ENCODE measurements around the gene TOPAZ1.

DNA sequence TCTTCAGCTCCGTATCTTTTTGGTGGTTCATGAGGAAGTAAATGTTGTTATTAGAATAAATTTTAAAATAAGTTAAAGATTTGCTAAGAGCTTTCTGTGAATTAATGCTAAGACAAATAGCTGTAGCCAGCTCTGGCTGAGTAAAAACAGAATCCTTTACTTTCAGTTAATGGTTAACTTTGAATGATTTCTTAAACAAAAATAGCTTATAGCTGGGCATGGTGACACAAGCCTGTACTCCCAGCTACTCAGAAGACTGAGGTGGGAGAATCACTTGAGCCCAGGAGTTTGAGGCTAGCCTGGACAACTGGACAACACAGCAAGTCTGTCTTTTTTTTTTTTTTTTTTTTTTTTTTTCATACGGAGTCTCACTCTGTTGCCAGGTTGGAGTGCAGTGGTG lies 121.9 kb downstream of the TOPAZ1 start:
- TF ChIP-seq, protein P1, sequence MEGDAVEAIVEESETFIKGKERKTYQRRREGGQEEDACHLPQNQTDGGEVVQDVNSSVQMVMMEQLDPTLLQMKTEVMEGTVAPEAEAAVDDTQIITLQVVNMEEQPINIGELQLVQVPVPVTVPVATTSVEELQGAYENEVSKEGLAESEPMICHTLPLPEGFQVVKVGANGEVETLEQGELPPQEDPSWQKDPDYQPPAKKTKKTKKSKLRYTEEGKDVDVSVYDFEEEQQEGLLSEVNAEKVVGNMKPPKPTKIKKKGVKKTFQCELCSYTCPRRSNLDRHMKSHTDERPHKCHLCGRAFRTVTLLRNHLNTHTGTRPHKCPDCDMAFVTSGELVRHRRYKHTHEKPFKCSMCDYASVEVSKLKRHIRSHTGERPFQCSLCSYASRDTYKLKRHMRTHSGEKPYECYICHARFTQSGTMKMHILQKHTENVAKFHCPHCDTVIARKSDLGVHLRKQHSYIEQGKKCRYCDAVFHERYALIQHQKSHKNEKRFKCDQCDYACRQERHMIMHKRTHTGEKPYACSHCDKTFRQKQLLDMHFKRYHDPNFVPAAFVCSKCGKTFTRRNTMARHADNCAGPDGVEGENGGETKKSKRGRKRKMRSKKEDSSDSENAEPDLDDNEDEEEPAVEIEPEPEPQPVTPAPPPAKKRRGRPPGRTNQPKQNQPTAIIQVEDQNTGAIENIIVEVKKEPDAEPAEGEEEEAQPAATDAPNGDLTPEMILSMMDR (IDR thresholded peaks at IDR 0.05; ENCODE audit: low read depth, low read length): no peak
- TF ChIP-seq EZH2phosphoT487 (IDR thresholded peaks at IDR 0.05; ENCODE audit: low read depth): no peak

Data from OCI-LY3 (cell line).